Mesothelial cell of epicardium (in vitro differentiated cells): Measurements from ENCODE around the gene ATP1B2. TPM values are rescaled to one million over a fixed set of nuclear protein-coding genes. Genes with fewer than 3 reads are reported as not detected.

Source experiments
- DNase-seq, 2 experiments: peaks; one replicate each; pipeline ENCODE4 v3.0.0; 2021; ENCODE audit warnings: low spot score in 2 of 2; ENCODE audit not compliant: unreplicated experiment in 2 of 2
- H3K27ac Mint-ChIP-seq: 2 replicates; pipeline ENCODE4 v1.8.0; 2021; ENCODE audit warnings: mixed read lengths
- H3K27me3 Mint-ChIP-seq: 2 replicates; pipeline ENCODE4 v1.8.0; 2021; ENCODE audit warnings: low read depth, mixed read lengths
- H3K36me3 Mint-ChIP-seq: 2 replicates; pipeline ENCODE4 v1.8.0; 2021; ENCODE audit warnings: mixed read lengths
- H3K4me1 Mint-ChIP-seq: 2 replicates; pipeline ENCODE4 v1.8.0; 2021; ENCODE audit warnings: mixed read lengths
- H3K4me3 Mint-ChIP-seq: 2 replicates; pipeline ENCODE4 v1.8.0; 2021; ENCODE audit warnings: mild to moderate bottlenecking, moderate library complexity, mixed read lengths
- H3K9me3 Mint-ChIP-seq: 2 replicates; pipeline ENCODE4 v1.8.0; 2021; ENCODE audit warnings: mixed read lengths
- CTCF ChIP-seq: fragments of 200-600 bp; sonication (generic); IDR thresholded peaks from one replicate; pipeline ENCODE4 v1.5.0; 2021; ENCODE audit warnings: antibody characterized with exemption; ENCODE audit not compliant: unreplicated experiment
- total RNA-seq: library from RNA; stranded (reverse); gene quantifications from 3 replicates; pipeline ENCODE4 v1.2.1, GENCODE V29; 2021

ATP1B2 gene
- total RNA-seq, 1 donor from 2014 or later: 10.2 TPM

- no peaks in the 10 kb centered on the region for H3K9me3 Mint-ChIP-seq
- peaks cover 30% of the 10 kb centered on the region for H3K4me1 Mint-ChIP-seq
- DNase-seq: no peak
Observed at GRCh38 chr17:7705269-7706255, 54.8 kb downstream of the ATP1B2 start.

GRCh38 chr17:7706631-7707354 is 56.1 kb downstream of the ATP1B2 start:
- H3K36me3 Mint-ChIP-seq: peaks cover 4% of the 10 kb centered on the region
- no peak overlapping the region for H3K27ac Mint-ChIP-seq
- no peak for TF ChIP-seq CTCF
- no peaks in the 10 kb centered on the region for H3K9me3 Mint-ChIP-seq
- peaks cover 30% of the 10 kb centered on the region for H3K4me1 Mint-ChIP-seq
- DNase-seq: no peak
- H3K27me3 Mint-ChIP-seq: peaks cover 12% of the 10 kb centered on the region
- H3K4me3 Mint-ChIP-seq: peak overlapping the region; percentile 83

More at GRCh38 chr17:7705269-7706255, 54.8 kb downstream of the ATP1B2 start:
- no peak for TF ChIP-seq CTCF
- Mint-ChIP-seq H3K36me3 (peaks cover under 1% of the 10 kb centered on the region), H3K4me3 (peak overlapping the region; percentile 83), H3K27ac (peak overlapping the region; percentile 67), H3K27me3 (peaks cover under 1% of the 10 kb centered on the region)

Other genes with a start within 250 kb of the ATP1B2 start
- gene TMEM256, start 246.8 kb upstream of the ATP1B2 start, total RNA-seq: 65.7 to 78.3 TPM (median 69.4 TPM) in 3 replicates
- 88.0 to 97.5 TPM (median 90.8 TPM) in 3 replicates for gene NLGN2, start 243.1 kb upstream of the ATP1B2 start, total RNA-seq
- 0.38 TPM in 1 of 3 replicates, not detected in the others for gene SPEM1, start 230.6 kb upstream of the ATP1B2 start, total RNA-seq
- not detected in 3 replicates for gene SPEM2, start 225.3 kb upstream of the ATP1B2 start, total RNA-seq
- not detected in 3 replicates for gene SPEM3, start 222.1 kb upstream of the ATP1B2 start, total RNA-seq
- gene TMEM102, start 215.5 kb upstream of the ATP1B2 start, total RNA-seq: 9.7 to 10.2 TPM (median 10.2 TPM) in 3 replicates
- gene FGF11, start 211.4 kb upstream of the ATP1B2 start, total RNA-seq: 24.8 to 26.8 TPM (median 26.5 TPM) in 3 replicates
- 15.9 to 17.7 TPM (median 16.0 TPM) in 3 replicates for gene CHRNB1, start 205.9 kb upstream of the ATP1B2 start, total RNA-seq
- 36.4 to 40.1 TPM (median 39.7 TPM) in 3 replicates for gene ZBTB4, start 171.3 kb upstream of the ATP1B2 start, total RNA-seq
- not detected in 3 replicates for gene SLC35G6, start 169.5 kb upstream of the ATP1B2 start, total RNA-seq
- 195 to 208 TPM (median 204 TPM) in 3 replicates for gene POLR2A, start 166.6 kb upstream of the ATP1B2 start, total RNA-seq
- 6.6 to 7.7 TPM (median 7.6 TPM) in 3 replicates for gene TNFSF12, start 101.9 kb upstream of the ATP1B2 start, total RNA-seq
- gene TNFSF13, start 92.2 kb upstream of the ATP1B2 start, total RNA-seq: 4.3 to 6.1 TPM (median 5.2 TPM) in 3 replicates
- 50.3 to 55.9 TPM (median 51.5 TPM) in 3 replicates for gene SENP3, start 89.0 kb upstream of the ATP1B2 start, total RNA-seq
- 0.44 to 0.86 TPM (median 0.78 TPM) in 3 replicates for gene CD68, start 71.3 kb upstream of the ATP1B2 start, total RNA-seq
- 44.8 to 45.5 TPM (median 45.5 TPM) in 3 replicates for gene MPDU1, start 67.1 kb upstream of the ATP1B2 start, total RNA-seq
- 2.0 to 2.3 TPM (median 2.1 TPM) in 3 replicates for gene SOX15, start 60.8 kb upstream of the ATP1B2 start, total RNA-seq
- 43.2 to 44.5 TPM (median 43.4 TPM) in 3 replicates for gene FXR2, start 36.0 kb upstream of the ATP1B2 start, total RNA-seq
- 80.6 to 95.0 TPM (median 87.7 TPM) in 3 replicates for gene SAT2, start 23.1 kb upstream of the ATP1B2 start, total RNA-seq
- gene SHBG, start 20.8 kb upstream of the ATP1B2 start, total RNA-seq: 0.60 to 0.84 TPM (median 0.82 TPM) in 3 replicates
- gene TP53, start 36.6 kb downstream of the ATP1B2 start, total RNA-seq: 98.8 to 105 TPM (median 101 TPM) in 3 replicates
- gene WRAP53, start 37.6 kb downstream of the ATP1B2 start, total RNA-seq: 12.3 to 13.6 TPM (median 13.1 TPM) in 3 replicates
- gene EFNB3, start 54.3 kb downstream of the ATP1B2 start, total RNA-seq: 27.3 to 28.2 TPM (median 28.1 TPM) in 3 replicates
- 0.18 to 0.64 TPM (median 0.25 TPM) in 3 replicates for gene DNAH2, start 66.8 kb downstream of the ATP1B2 start, total RNA-seq
- 88.4 to 96.3 TPM (median 94.4 TPM) in 3 replicates for gene KDM6B, start 183.3 kb downstream of the ATP1B2 start, total RNA-seq
- 12.3 to 15.4 TPM (median 15.2 TPM) in 3 replicates for gene TMEM88, start 204.1 kb downstream of the ATP1B2 start, total RNA-seq
- 63.9 to 67.2 TPM (median 66.4 TPM) in 3 replicates for gene NAA38, start 206.6 kb downstream of the ATP1B2 start, total RNA-seq
- 12.5 to 13.0 TPM (median 13.0 TPM) in 3 replicates for gene CYB5D1, start 207.1 kb downstream of the ATP1B2 start, total RNA-seq
- 333 to 339 TPM (median 337 TPM) in 3 replicates for gene CHD3, start 237.9 kb downstream of the ATP1B2 start, total RNA-seq